NCI-H187 treated with DMSO at 0.1 percent for 48 hours (cell line): ENCODE results near the gene PAN2.

Experiments used
- DNase-seq: peaks from one replicate; lab custom pipeline; 2025; lab: John Stamatoyannopoulos, UW

PAN2 gene

GRCh38 chr12:56266693-56267442 is 66.9 kb downstream of the PAN2 start, which contains the start of gene COQ10A:
TSS of gene COQ10A (plus strand) at chr12:56266942. CDS start at chr12:56267119, 177 bp downstream.
- peak; percentile 58 for DNase-seq
